HCT116 (cell line): ENCODE results near the gene BCKDK. TPM values are rescaled to one million over a fixed set of nuclear protein-coding genes. Genes with fewer than 3 reads are reported as not detected.

ENCODE experiments used
- ATAC-seq: fragments of 200-7000 bp; cut with Tn5 transposase; 2 replicates; pipeline ENCODE4 v1.9.1; 2020; ENCODE audit warnings: mild to moderate bottlenecking, moderate library complexity
- BruUV-seq: library from RNA; stranded (reverse); fragments of 400-500 nt; replicated peaks from 2 replicates; lab custom pipeline; 2021; lab: Mats Ljungman, UMichigan
- CTCF ChIA-PET: fragments of 300-600 bp; sonication (Branson Sonifier 250); formaldehyde crosslinking; loops from one replicate; lab custom pipeline; 2021; ENCODE audit warnings: antibody characterized with exemption; lab: Charles Lee
- POLR2A ChIA-PET: fragments of 300-600, 350-600 bp; sonication (Branson Sonifier 250); formaldehyde crosslinking; loops from one replicate; lab custom pipeline; 2021; ENCODE audit warnings: antibody characterized with exemption; lab: Charles Lee
- RAD21 ChIA-PET, 2 experiments: fragments of 300-600 bp; sonication (Branson Sonifier 250); formaldehyde crosslinking; loops; one replicate each; lab custom pipeline; 2023; ENCODE audit warnings: low total read pairs in 2 of 2; ENCODE audit not compliant: uncharacterized antibody in 2 of 2, unreplicated experiment in 2 of 2, low non-redundant PET in 1 of 2; lab: Charles Lee
- DNase-seq: peaks from one replicate; pipeline ENCODE4 v3.0.0-alpha.2; 2010; ENCODE audit warnings: low read depth, low spot score
- H2AFZ ChIP-seq: fragments of 200-600 bp; shearing (Covaris generic), sonication (generic); 2 replicates; pipeline ENCODE4 v1.6.1; 2017; ENCODE audit warnings: low read depth, mixed run types, mixed read lengths, antibody characterized with exemption, low read length; ENCODE audit not compliant: poor library complexity, severe bottlenecking
- H3K27ac ChIP-seq: 2 replicates; pipeline ENCODE4 v1.5.1; 2012; ENCODE audit warnings: low read depth, low read length
- H3K27me3 ChIP-seq: fragments of 200-600 bp; sonication (generic); 2 replicates; pipeline ENCODE4 v1.6.1; 2016; ENCODE audit warnings: mixed run types, low read length, mixed read lengths; ENCODE audit not compliant: insufficient read depth
- H3K36me3 ChIP-seq, 2 experiments: fragments of 200-500 bp in 1 of 2; fragments of 200-600 bp in 1 of 2; sonication (Bioruptor generic) in 1 of 2; sonication (generic) in 1 of 2; 2 replicates each; pipeline versions ENCODE4 v1.5.1 to v1.6.1; 2014 to 2016; ENCODE audit warnings: low read length in 2 of 2, inconsistent platforms in 1 of 2, mixed read lengths in 1 of 2, mixed run types in 1 of 2; ENCODE audit not compliant: insufficient read depth in 2 of 2, control insufficient read depth in 1 of 2
- H3K4me1 ChIP-seq, 2 experiments: fragments of 200-600 bp in 1 of 2; sonication (generic) in 1 of 2; 2 replicates each; pipeline versions ENCODE4 v1.5.1 to v1.6.1; 2012 to 2017; ENCODE audit warnings: low read length in 2 of 2, inconsistent platforms in 1 of 2, mild to moderate bottlenecking in 1 of 2, mixed read lengths in 1 of 2, mixed run types in 1 of 2, moderate library complexity in 1 of 2; ENCODE audit not compliant: insufficient read depth in 2 of 2, control insufficient read depth in 1 of 2
- H3K4me2 ChIP-seq: fragments of 200-600 bp; sonication (generic); 2 replicates; pipeline ENCODE4 v1.6.1; 2017; ENCODE audit warnings: mixed run types, low read length, mixed read lengths
- H3K4me3 ChIP-seq, 2 experiments: fragments of 200-600 bp in 1 of 2; sonication (generic) in 1 of 2; replicated peaks in 1 of 2; 2 replicates each; pipeline ENCODE4 v1.5.1; 2011 to 2016; ENCODE audit warnings: low read length in 2 of 2, control low read depth in 1 of 2, low read depth in 1 of 2, mild to moderate bottlenecking in 1 of 2, mixed read lengths in 1 of 2, mixed run types in 1 of 2
- H3K79me2 ChIP-seq: fragments of 200-600 bp; sonication (generic); 2 replicates; pipeline ENCODE4 v1.6.1; 2017; ENCODE audit warnings: mild to moderate bottlenecking, mixed run types, low read length, moderate library complexity, mixed read lengths; ENCODE audit not compliant: insufficient read depth
- H3K9ac ChIP-seq: fragments of 200-600 bp; sonication (generic); 2 replicates; pipeline ENCODE4 v1.6.1; 2016; ENCODE audit warnings: low read length, mixed read lengths
- H3K9me2 ChIP-seq: fragments of 200-600 bp; sonication (generic), shearing (Covaris generic); 2 replicates; pipeline ENCODE4 v1.6.1; 2017; ENCODE audit warnings: mixed run types, mild to moderate bottlenecking, moderate library complexity; ENCODE audit not compliant: insufficient read depth
- H3K9me3 ChIP-seq, 2 experiments: fragments of 200-500 bp in 1 of 2; fragments of 200-600 bp in 1 of 2; sonication (Bioruptor generic) in 1 of 2; sonication (generic) in 1 of 2; 2 replicates each; pipeline ENCODE4 v1.6.1; 2014 to 2017; ENCODE audit warnings: low read length in 2 of 2, mixed read lengths in 2 of 2, inconsistent platforms in 1 of 2, low read depth in 1 of 2, mild to moderate bottlenecking in 1 of 2, mixed run types in 1 of 2, moderate library complexity in 1 of 2; ENCODE audit not compliant: control insufficient read depth in 1 of 2, insufficient read depth in 1 of 2
- H4K20me1 ChIP-seq: fragments of 200-600 bp; sonication (generic), shearing (Covaris generic); 2 replicates; pipeline ENCODE4 v1.6.1; 2017; ENCODE audit warnings: mixed run types, mild to moderate bottlenecking, moderate library complexity; ENCODE audit not compliant: insufficient read depth
- ATF3 ChIP-seq: IDR thresholded peaks from 2 replicates; pipeline ENCODE4 v1.6.1; 2012
- CEBPB ChIP-seq: IDR thresholded peaks from 2 replicates; pipeline ENCODE4 v1.6.1; 2012; ENCODE audit warnings: low read depth
- CTCF ChIP-seq, 3 experiments: fragments of 200-600 bp in 1 of 3; sonication (generic) in 1 of 3; IDR thresholded peaks in 2 of 3; conservative IDR thresholded peaks in 1 of 3; 2 replicates each; pipeline ENCODE4 v1.5.1; 2012 to 2017; ENCODE audit warnings: low read depth in 2 of 3, low read length in 2 of 3, antibody characterized with exemption in 1 of 3, borderline replicate concordance in 1 of 3, control low read depth in 1 of 3, mild to moderate bottlenecking in 1 of 3, mixed read lengths in 1 of 3, mixed run types in 1 of 3, moderate library complexity in 1 of 3; ENCODE audit not compliant: insufficient read depth in 1 of 3
- EGR1 ChIP-seq: IDR thresholded peaks from 2 replicates; pipeline ENCODE4 v1.6.1; 2012; ENCODE audit warnings: low read depth
- EZH2 ChIP-seq: fragments of 200-600 bp; sonication (generic); IDR thresholded peaks from 2 replicates; pipeline ENCODE4 v1.6.1; 2017; ENCODE audit warnings: antibody characterized with exemption, mixed run types
- RAD21 ChIP-seq: IDR thresholded peaks from 2 replicates; pipeline ENCODE4 v1.6.1; 2012; ENCODE audit warnings: low read depth, mild to moderate bottlenecking
- SIN3A ChIP-seq: IDR thresholded peaks from 2 replicates; pipeline ENCODE4 v1.6.1; 2012; ENCODE audit warnings: low read depth
- TCF7L2 ChIP-seq: IDR thresholded peaks from 2 replicates; pipeline ENCODE4 v1.7.0; 2011; ENCODE audit warnings: borderline replicate concordance, inconsistent platforms; ENCODE audit not compliant: insufficient read depth, insufficient read length; ENCODE audit errors: extremely low read depth
- ZBTB33 ChIP-seq: IDR thresholded peaks from 2 replicates; pipeline ENCODE4 v1.6.1; 2011; ENCODE audit warnings: mild to moderate bottlenecking, low read length, moderate library complexity; ENCODE audit not compliant: insufficient replicate concordance; ENCODE audit errors: extremely low read depth
- intact Hi-C: fragments of 100-400 bp; cut with micrococcal nuclease; formaldehyde crosslinking; loops from 2 replicates; pipeline ENCODE4 v1.10.0; 2022
- total RNA-seq: library from RNA; stranded (reverse); gene quantifications from one replicate; pipeline ENCODE4 v1.2.1, GENCODE V29; 2021; ENCODE audit not compliant: unreplicated experiment

BCKDK gene
- total RNA-seq, 1 experiment from 2014 or later: 60.7 TPM

DNA sequence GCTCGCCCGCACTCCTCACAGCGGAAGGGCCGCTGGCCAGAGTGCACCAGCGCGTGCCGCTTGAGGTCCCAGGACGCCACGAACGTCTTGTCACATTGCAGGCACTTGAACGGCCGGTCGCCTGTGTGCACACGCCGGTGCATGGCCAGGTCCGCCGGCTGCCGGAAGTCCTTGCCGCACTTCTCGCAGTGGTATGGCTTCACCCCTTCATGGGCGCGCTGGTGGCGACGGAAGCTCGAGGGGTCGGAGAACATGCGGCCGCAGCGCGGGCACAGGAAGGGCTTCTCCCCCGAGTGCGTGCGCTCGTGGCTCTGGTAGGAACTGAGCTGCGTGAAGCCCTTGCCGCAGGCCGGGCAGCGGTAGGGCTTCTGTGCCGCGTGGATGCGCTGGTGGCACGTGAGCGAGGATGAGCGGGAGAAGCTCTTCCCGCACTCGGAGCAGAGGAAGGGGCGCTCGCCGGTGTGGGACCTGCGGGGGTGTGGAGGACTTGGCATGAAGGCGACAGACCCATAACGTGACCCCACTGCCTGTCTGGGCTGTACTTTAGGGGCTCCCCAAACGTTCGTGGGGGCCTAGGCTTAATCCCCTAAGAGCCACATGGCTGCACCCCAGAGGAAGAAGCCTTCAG is 46.3 kb upstream of the BCKDK start:
- Histone ChIP-seq H3K9me3 (no peaks in the 10 kb centered on the region), H3K36me3 (peaks cover 2 to 19% of the 10 kb centered on the region in 2 experiments; a peak in 2 of 4 replicates), H3K27ac (no peak overlapping the region), H3K9ac (no peak overlapping the region), H3K4me2 (no peak overlapping the region), H2AFZ (no peak overlapping the region), H4K20me1 (no peaks in the 10 kb centered on the region), H3K79me2 (peaks cover 25% of the 10 kb centered on the region), H3K4me3 (no peak overlapping the region), H3K4me1 (peaks cover 0 to 10% of the 10 kb centered on the region in 2 experiments; a peak in 2 of 4 replicates), H3K9me2 (no peaks in the 10 kb centered on the region), H3K27me3 (no peaks in the 10 kb centered on the region)
- ChIA-PET RAD21 (no interaction called here), POLR2A (interaction anchor here (0.7 kb wide), 1 partner anchor 10 kb away, joined by 3 read pairs; no protein-coding TSS in a partner anchor), CTCF (no interaction called here)
- BruUV-seq: no TSS peak
- DNase-seq: no peak
- TF ChIP-seq ATF3: no peak
- TF ChIP-seq CEBPB: no peak
- no peak for TF ChIP-seq EZH2
- TF ChIP-seq SIN3A: no peak
- no peak for ATAC-seq
- intact Hi-C loops: no loop called here

- Histone ChIP-seq H3K9me2 (no peaks in the 10 kb centered on the region), H2AFZ (no peak overlapping the region), H3K9ac (no peak overlapping the region), H3K4me3 (no peak overlapping the region), H3K9me3 (no peaks in the 10 kb centered on the region), H3K4me1 (peaks cover 0 to 10% of the 10 kb centered on the region in 2 experiments; a peak in 2 of 4 replicates), H3K79me2 (peaks cover 38% of the 10 kb centered on the region), H3K4me2 (no peak overlapping the region), H3K36me3 (peaks cover 2 to 19% of the 10 kb centered on the region in 2 experiments; a peak in 2 of 4 replicates), H3K27me3 (no peaks in the 10 kb centered on the region), H3K27ac (no peak overlapping the region), H4K20me1 (no peaks in the 10 kb centered on the region)
- ChIA-PET POLR2A (no interaction called here), RAD21 (no interaction called here), CTCF (no interaction called here)
- TF ChIP-seq RAD21: no peak
- no peak for TF ChIP-seq CTCF (IDR thresholded peaks at IDR 0.05 in 2 of 3, conservative IDR thresholded peaks at IDR 0.05 in 1 of 3; ENCODE audit: borderline replicate concordance in 1 of 3, insufficient read depth in 1 of 3, low read depth in 2 of 3, low read length in 2 of 3)
- no peak for TF ChIP-seq EGR1
- no peak for TF ChIP-seq ZBTB33
- no peak for TF ChIP-seq TCF7L2
- intact Hi-C loops: no loop called here
- peak; percentile 44; the same call in 1 of the 2 replicates for ATAC-seq
- no peak for DNase-seq
- no TSS peak for BruUV-seq
Observed at GRCh38 chr16:31063495-31063842, 44.7 kb upstream of the BCKDK start.
